ENCODE results near the gene NTNG1.

DNA sequence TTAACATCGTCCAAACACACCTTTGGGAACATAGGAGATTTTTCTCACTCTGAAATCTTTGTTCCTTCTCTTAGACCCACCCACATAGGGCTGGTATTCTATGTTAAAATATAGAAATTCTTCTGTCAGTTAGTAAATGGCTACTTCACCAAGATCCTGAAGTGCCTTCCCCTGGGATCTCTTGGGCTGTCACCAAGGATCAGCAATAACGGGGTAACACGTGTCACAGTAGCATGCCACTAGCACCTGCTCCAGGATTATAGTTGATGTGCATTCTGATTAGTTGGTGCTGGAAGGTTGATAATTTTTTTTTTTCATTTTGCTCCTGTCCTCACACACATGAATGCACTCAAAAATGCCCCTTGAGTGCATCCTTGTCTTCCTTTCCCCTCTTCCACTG is 298.7 kb downstream of the NTNG1 start:
- TF ChIP-seq, protein P1, sequence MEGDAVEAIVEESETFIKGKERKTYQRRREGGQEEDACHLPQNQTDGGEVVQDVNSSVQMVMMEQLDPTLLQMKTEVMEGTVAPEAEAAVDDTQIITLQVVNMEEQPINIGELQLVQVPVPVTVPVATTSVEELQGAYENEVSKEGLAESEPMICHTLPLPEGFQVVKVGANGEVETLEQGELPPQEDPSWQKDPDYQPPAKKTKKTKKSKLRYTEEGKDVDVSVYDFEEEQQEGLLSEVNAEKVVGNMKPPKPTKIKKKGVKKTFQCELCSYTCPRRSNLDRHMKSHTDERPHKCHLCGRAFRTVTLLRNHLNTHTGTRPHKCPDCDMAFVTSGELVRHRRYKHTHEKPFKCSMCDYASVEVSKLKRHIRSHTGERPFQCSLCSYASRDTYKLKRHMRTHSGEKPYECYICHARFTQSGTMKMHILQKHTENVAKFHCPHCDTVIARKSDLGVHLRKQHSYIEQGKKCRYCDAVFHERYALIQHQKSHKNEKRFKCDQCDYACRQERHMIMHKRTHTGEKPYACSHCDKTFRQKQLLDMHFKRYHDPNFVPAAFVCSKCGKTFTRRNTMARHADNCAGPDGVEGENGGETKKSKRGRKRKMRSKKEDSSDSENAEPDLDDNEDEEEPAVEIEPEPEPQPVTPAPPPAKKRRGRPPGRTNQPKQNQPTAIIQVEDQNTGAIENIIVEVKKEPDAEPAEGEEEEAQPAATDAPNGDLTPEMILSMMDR (IDR thresholded peaks at IDR 0.05), result no peak
- no peak for TF ChIP-seq EP300 (IDR thresholded peaks at IDR 0.05)
